Amniotic stem cell (primary cell): ENCODE results near the gene CTNNA2.

Source experiments
- DNase-seq: peaks from one replicate; lab custom pipeline; 2025; lab: John Stamatoyannopoulos, UW

The CTNNA2 gene

DNA sequence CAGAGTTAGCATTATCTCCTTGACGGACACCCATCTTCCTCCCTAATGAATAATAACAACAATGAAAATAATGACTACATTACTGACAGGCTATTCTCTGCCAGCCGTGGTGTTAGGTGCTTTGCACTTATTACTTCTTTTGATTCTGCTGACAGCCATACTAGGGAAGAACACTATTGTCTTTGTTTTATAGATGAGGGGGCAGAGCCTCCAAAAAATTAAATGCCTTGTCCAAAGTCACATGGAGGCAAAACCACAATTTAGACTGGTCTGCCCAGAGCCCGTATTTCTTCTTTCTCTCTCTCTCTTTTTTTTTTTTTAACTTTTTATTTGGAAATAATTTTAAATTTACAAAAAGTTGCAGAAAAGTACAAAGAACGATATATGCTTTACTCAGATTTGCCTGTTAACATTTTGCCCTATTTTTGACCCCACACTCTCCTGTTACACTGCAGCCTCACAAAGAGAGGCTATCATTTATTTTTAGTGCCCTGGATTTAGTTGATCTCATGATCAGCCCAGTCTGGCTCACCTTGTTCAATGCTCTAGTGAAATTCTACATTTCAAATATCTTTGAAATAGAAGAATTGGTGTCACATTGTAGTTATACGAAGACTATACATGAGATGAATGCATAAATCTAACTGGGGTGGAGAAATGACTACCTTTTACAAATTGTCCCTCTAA, 422.3 kb downstream of the CTNNA2 start:
- DNase-seq = no peak

DNA sequence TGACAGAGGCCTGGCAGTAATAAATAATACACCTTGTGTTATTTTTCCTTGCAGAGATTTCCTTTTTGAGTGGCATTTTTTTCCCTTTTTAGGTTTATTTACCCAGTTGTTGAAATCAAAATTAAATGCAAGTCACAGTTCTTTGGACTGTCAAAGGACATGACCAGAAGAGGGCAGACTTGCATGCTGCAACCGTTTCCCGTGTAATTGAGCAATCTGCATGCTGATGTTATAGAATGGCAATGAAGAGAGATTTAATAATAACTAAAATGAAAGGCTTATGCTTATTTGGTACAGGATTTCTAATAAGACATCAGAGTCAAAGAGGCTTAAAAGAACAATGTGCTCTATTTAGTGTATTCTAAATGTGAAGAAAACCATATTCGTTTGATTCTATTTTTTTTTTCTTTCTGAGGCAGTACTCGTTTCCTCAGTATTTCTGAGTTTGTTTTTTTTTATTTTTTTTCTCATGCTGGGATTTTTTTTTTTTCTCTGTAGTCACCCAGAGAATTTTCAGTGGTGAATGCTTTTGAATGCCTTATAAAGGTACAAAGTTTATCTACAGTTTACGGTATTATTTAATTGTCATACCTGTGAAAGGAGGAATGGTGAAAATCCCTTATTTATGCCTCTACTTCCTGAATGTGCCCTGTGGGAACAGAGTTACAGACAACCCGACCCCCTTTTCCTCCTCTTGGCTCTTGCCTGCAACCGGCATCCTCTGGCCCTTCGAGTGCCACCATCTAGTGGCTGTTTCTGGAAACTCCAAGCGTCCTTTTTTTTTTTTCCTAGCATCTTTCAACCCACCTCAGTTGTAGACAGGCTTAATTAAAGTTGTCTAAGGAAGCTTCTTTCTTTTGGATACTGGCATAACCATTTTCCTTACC, 423.2 kb downstream of the CTNNA2 start:
- peak; percentile 47 for DNase-seq

DNA sequence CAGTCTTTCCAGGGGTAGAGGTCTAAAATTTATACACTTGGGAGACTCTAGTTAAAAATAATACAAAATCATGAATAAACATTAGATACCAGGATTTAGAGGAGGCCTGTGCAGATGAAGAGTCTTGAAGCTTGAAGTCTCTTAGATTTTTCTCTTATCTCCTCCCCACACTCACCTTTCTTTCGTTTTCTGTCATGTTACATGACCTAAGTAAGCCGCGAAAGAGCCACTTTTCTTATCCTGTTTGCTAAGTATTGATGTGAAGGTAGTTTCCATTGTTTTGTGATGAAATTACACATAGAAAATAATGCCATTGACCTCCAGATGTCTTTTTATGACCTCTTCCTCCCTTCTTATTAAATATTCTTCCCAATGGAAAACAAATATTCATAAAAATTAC, 423.9 kb downstream of the CTNNA2 start:
- no peak for DNase-seq

DNA sequence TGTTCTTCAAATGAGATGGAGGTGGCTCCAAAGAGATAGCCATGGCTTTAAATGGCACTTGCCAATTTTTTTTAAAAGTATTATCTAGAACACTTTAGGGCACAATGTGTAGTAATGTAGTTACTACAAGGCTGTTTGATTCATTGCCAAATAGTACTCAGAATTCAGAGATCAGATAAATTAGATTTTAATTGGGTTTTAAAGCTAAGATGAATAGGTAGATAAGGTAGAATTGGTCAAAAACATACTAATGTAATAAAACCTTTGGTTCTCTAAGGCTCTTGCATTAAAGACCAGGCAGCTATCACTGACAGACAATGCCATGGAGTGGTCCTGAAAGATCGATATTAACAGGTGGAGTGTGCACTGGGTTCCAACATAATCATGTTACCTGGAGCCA, 425.8 kb downstream of the CTNNA2 start:
- DNase-seq = no peak

DNA sequence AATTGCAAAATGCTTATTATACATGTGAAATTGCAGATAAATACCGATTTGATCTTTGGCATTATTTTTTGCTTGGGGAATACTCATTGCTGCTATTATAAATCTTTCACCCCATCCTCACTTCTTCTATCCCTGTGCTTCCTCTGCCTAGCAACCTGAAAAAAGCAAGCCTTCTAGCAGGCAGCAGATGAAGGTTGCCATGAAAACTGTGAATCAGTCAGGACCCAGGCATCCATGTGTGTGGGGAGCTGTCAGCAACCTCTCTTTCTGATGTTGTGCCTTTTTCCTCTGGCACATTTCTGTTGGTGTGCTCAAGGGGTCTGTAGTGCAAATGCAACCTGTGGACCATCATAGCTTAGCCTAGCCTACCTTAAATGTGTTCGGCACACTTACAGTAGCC, 427.5 kb downstream of the CTNNA2 start:
- DNase-seq = no peak

DNA sequence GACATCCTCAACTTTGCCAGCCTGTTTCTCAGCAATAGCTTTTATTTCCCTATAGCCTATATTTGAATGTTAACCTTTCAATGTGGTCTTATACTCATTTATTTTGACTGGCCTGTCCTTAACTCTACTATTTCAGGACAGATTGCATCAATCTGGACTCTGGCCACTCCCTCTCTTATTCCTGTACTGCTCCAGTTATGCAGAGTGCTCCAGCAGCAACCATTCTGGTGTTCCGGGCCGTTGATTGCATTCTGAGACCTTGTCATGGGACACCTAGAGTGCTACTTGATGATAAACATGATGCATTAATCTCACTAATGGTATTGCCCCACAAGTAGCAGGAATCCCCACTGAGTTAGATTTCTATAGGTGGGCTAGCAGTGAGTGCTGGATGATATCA, 428.3 kb downstream of the CTNNA2 start:
- no peak for DNase-seq

DNA sequence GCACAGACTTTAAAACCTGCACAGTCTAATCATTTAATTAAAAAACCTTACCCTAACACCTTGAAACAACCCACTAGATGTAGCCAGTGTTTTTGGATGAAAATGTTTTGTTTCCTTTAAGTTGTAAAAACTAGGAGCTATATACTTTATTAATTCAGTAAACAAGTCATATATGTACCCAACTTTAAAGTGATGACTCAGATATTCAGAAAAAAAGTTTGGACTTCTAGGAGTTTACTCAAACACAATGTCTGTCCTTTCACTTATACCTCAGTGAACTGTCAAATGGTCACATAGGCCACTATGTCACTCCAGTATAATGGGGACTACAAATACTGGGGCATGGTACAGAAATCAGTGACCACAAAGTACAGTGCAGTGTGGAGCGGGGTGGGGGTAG, 431.4 kb downstream of the CTNNA2 start:
- no peak for DNase-seq

DNA sequence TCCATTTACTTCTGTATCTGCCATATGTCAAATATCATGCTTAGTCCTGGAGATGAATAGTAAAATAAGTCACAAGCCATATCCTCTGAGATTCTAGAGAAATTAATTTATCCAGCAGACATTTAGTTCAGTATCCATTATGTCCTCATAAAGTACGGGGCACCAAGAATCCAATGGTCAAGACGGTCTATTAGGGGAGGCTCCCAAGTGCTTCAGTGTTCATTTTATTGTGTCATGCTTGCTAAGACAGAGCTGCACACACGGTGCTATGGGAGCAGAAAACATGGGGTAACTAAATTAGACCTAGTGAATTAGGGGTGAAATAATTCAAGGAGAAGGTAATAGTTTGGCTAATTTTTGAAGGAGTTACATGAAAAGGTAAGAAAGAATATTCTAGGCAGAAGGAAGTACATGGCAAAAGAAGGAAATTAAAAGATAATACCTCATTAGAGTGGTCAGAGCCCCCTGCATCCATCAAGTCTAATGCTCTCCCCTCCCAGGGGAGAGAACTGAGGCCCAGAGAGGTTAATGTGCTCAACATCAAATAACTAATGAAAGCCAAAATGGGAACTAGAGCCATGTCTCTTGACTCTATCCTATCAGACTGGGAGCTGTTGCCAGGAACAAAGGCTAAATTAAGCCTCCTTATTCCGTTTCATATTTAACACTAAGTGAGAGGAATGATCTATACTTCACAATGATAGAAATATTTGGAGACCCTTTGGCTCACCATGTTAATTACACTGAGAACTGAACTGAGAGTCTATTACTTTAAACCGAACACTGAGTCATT, 433.0 kb downstream of the CTNNA2 start:
- DNase-seq = no peak

DNA sequence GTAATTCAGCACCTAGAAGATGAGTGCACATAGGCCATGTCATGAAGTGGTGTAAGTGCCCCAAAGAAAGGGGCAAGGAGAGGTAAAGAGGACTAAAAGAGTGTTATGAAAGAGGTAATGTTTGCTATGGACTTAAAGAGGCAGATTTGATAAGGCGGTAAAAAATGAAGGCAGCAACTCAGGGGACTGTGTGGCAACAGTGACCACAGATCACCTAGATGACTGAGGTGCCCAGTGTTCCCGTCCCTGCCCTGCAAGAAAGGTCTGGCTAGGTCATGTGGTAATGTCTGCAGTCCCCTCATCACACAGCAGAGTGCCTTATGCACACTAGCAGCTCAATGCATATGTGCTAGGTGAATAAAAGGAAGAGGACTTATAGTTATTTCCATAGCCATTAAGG, 434.9 kb downstream of the CTNNA2 start:
- no peak for DNase-seq

DNA sequence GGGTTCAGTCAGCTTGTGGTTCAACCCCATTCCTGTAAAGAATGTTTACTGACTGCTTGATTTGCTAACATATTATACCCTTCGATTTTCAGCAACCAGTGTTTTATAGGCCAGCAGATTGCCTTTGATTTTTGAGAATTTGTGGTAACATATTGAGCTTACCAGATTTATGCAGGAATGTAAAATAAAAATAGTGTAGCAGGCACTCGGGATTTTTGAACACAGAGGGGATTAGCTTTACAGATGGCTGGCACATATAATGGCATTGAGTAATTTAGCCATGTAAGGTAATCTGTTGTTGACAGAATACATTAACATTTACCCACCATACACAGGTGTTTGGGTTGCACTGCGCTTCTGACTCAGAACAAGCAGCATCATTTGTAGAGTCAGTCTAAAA, 437.7 kb downstream of the CTNNA2 start:
- DNase-seq = no peak

DNA sequence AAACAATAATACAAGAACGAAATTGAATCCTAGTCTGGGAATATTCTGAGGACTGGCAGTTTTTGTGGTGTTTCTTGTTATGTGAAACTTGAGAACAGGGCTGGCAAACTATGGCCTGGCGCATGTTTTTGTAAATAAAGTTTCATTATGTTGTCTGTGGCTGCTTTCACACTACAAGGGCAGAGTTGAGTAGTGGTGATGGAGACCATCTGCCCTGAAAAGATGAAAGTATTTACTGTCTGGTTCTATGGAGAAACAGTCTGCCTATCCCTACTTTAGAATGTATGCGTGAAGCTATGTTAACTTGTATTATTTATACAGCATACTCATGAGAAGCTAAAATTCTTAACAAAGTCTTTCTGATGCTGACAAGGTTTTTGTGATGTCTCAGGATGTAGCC, 439.8 kb downstream of the CTNNA2 start:
- DNase-seq = no peak

DNA sequence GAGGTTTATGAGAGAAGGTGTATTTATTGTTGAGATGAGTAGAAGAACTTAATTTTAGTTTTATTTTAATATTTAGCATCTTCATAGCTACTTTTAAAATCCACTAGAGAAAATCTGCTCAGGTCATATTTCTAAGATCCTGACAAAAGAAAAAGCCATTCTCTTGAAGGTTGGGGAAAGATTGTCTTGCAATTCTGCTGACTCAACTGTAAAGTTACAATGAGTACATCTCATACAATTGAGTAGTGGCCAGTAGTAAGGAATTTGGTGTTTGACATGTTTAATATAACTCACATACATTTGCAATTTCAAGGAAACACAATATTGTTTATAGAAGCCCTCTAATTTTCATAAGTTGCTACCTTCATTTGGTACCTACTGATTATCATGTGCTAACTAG, 447.2 kb downstream of the CTNNA2 start:
- no peak for DNase-seq

DNA sequence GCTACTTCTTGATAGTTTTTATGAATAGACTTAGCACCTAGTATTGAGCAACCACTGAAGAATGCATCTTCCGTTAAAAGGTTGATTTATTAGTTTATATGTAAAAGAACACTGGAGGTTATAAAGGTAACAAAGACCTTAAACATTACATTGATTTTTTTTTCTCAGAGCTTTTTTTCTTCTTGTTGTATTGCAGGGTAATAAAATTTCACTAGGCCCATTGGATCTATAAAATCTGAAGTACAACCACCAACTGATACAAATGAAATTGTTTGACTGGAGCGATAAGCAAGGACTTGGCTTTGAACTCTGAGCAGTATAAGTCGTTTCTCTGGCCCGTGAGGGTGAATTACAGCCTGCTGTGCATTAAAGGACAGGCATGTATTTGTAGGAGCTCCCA, 447.7 kb downstream of the CTNNA2 start:
- no peak for DNase-seq

DNA sequence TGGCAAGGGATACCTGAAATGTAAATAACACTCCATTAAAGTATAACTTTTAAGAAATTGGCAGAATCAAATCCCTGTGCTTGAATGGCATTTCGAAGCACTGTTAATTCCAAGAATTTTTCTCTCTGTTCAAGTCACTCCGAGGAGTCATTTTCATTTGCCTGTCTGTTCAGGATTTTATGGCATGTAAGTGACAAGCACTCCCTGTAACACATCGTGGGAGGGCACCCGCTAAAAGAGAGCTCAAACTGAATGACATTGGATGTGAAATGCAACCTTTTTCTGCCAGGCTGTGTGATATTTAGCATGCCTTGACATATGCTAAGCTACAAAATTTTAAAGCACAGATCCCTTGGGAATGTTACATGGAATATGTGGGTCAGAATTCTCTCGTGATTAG, 452.1 kb downstream of the CTNNA2 start:
- no peak for DNase-seq

DNA sequence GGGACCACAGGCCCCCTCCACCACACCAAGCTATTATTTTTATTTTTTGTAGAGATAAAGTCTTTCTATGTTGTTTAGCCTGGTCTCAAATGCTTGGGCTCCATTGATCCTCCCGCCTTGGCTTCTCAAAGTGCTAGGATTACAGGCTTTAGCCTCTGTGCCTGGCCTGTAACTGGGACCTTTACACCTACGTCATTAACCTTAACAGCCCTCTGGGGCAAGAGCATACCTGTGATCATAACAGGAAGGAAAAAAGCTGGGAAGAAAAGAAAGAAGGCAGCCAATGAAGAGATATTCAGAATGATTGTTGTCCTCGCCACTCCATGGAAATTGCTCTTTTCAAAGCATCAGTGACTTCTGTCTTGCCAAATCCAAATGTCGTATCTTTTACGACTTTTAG, 453.5 kb downstream of the CTNNA2 start:
- DNase-seq = no peak

DNA sequence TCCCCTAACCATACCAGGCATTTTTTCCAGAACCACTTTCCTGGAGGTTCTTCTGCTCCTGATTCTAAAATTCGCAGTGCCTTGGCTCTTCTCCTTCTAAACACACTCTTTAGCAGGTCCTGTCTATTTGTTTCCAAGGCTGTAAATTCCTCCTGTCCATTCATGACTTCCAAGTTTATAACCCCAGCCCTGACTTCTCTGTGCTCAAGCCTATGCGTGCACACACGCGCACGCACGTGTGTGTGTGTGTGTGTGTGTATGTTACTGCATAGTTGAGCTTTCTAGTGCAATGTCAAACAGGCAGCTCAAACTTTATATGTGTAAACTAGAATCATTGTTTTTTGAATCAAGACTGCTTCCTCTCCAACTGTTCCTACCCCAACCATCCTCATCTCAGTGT, 454.0 kb downstream of the CTNNA2 start:
- no peak for DNase-seq

DNA sequence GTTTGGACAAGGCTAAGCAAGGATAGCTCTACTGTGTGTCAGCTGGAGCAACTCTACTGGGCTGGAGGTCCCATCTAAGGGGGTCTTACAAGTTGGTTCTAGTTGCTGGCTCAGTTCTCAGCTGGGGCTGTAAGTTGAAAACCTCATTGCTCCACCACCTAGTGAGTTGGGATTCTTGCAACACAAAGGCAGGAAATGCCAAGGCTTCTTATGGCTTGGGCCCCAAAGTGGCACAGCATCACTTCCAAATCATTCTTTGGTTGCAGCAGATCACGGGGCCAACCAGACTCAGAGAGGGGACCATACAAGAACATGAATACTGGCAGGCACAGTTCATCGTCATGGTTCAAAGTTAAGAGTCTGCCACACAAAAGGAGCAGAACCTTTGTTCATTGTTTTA, 459.0 kb downstream of the CTNNA2 start:
- no peak for DNase-seq

DNA sequence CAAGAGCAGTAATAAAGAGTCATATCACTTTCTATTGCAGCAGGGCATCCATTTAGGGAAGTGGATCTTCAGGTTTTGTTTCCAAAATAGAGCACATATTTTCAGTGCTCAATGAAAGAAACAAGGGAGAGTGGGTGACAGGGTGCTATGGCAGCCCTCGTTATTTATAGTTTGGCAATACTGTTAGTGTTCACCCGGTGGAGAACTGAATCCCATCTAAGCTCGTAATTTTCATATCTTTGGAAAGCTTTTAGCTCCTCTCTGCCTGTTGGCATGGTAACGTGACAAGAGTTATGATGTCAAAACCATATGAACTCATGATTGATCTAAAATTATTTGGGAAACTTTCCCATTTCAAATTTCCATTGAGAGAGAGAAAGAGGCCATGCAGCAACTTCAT, 459.8 kb downstream of the CTNNA2 start:
- no peak for DNase-seq

DNA sequence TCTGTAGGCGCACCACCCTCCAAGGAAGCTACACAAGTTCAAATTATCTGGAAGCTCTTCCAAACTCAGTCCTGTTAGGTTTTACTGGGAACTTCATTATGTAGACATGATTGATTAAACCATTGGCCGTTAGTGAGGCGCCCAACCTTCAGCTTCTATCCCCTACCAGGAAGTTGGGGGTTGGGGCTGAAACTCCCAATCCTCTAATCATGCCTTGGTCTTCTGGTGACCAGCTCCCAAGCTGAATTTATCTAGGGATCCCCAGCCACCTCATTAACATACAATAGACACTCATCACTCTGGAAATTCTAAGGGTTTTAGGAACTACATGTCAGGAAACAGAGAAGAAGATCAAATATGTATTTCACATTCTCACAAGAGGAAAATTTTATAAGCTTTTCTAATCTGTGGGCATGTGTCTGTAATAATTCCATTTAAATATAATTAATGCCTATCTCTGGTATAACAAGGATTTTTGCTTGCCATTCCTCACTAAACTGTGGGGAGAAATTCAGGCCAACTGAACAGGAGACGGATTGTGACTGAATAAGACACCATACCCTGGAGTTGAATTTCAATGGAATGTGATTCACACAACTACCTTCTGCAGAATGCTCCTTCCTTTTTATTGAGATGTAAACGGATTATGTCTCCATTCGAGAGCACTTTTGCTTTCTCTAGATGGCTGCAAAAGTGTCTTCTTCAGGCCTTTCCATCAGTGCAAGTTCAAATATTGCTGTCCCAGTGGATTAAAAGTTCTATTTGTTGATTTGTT, 463.1 kb downstream of the CTNNA2 start:
- DNase-seq = no peak

DNA sequence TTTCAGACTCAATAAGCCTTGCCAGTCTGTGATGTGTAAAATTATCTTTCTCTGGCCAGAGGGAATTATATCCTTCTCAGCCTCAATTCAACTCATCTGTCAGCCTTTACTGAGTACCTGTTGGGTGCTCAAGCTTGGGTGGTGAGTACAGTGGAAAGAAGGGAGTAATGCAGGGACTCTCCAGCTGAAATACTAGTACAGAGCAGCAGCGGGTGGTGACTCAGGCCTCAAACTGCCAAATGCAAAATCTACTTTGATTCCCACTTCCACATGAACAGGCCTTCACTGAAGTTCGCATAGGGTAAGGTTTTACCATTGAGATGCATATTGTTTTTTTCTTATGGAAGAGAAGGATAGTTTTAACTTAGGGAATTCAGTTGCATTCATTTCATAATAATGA, 464.9 kb downstream of the CTNNA2 start:
- DNase-seq = no peak

DNA sequence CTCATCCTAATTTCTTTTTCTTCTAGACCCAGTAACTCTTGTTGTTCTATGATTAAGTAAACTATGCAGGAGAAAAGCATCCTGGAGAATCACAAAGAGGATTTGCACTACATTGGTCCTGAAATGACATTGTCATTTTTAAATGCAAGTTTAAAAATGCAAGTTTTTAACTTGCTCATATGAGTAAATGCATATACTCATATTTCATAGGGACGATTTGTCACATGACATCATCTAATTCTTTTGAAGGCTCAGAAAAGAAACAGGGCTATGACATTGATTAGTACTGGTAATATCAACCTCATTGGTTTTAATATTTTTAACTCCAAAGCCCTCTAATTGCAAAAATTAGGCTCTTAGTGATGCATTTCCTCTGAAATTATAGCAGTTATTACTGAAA, 467.3 kb downstream of the CTNNA2 start:
- DNase-seq = no peak

DNA sequence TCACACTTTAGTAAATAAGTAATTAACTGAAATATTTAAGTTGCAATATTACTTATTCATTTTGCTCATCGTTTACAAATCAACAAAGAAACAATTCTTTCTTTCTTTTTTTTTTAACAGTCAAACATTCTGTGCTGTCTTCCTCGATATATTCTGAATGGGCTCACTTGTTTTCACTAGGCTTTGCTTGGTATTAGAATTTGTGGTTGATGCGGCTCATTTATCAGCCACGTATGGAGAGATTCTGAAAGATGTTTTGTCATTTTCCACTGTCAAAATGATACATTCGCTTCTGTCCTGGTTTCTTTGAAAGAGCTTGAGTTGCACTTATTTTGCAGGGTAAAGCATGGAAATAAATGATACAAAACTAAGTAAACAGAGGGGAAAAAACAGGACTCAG, 468.0 kb downstream of the CTNNA2 start:
- DNase-seq = no peak
